Retinal pigment epithelial cell (primary cell): ENCODE measurements around the gene PPP2R2C.

Source experiments
- DNase-seq: peaks from one replicate; pipeline ENCODE4 v3.0.0-alpha.2; 2010; ENCODE audit warnings: low read depth
- H3K4me3 ChIP-seq: 2 replicates; pipeline ENCODE4 v1.5.1; 2011; ENCODE audit warnings: mild to moderate bottlenecking, low read length, control low read depth, moderate library complexity
- CTCF ChIP-seq: conservative IDR thresholded peaks from 2 replicates; pipeline ENCODE4 v1.5.1; 2011; ENCODE audit warnings: low read depth, low read length, control low read depth, inconsistent platforms

Gene PPP2R2C

GRCh38 chr4:6449335-6449734 is 23.1 kb downstream of the PPP2R2C start:
- H3K4me3 ChIP-seq, result no peak overlapping the region
- no peak for TF ChIP-seq CTCF
- no peak for DNase-seq

GRCh38 chr4:6448476-6449170 is 23.8 kb downstream of the PPP2R2C start:
- DNase-seq, result no peak
- no peak overlapping the region for H3K4me3 ChIP-seq
- no peak for TF ChIP-seq CTCF

- H3K4me3 ChIP-seq, result no peak overlapping the region
- DNase-seq, result no peak
- no peak for TF ChIP-seq CTCF
Observed at GRCh38 chr4:6447672-6448171, 24.7 kb downstream of the PPP2R2C start.

- H3K4me3 ChIP-seq, result no peak overlapping the region
- no peak for TF ChIP-seq CTCF
Observed at GRCh38 chr4:6446538-6447451, 25.6 kb downstream of the PPP2R2C start.

GRCh38 chr4:6446130-6446482 is 26.3 kb downstream of the PPP2R2C start:
- no peak for DNase-seq
- no peak overlapping the region for H3K4me3 ChIP-seq
- no peak for TF ChIP-seq CTCF

More at GRCh38 chr4:6446538-6447451, 25.6 kb downstream of the PPP2R2C start:
- no peak for DNase-seq

GRCh38 chr4:6445403-6446129 is 26.8 kb downstream of the PPP2R2C start:
- no peak for TF ChIP-seq CTCF
- no peak for DNase-seq
- H3K4me3 ChIP-seq, result no peak overlapping the region
